Thyroid gland (tissue), 4 donors: ENCODE measurements around the gene RTN4.

ENCODE experiments used
- POLR2A ChIP-seq, 2 donors: fragments of 450-650 bp; IDR thresholded peaks; one replicate each; pipeline ENCODE4 v1.6.1; 2017; ENCODE audit warnings: antibody characterized with exemption in 2 of 2, mild to moderate bottlenecking in 2 of 2, moderate library complexity in 1 of 2
- TF ChIP-seq, protein P1 (sequence below), 6 experiments: fragments of 200-600 bp in 3 of 6; fragments of 450-650 bp in 3 of 6; sonication (generic) in 3 of 6; IDR thresholded peaks; one replicate each; pipeline ENCODE4 v1.5.1; 2016 to 2019; ENCODE audit warnings: antibody characterized with exemption in 6 of 6, mild to moderate bottlenecking in 2 of 6, inconsistent platforms in 1 of 6, moderate library complexity in 1 of 6

DNA sequence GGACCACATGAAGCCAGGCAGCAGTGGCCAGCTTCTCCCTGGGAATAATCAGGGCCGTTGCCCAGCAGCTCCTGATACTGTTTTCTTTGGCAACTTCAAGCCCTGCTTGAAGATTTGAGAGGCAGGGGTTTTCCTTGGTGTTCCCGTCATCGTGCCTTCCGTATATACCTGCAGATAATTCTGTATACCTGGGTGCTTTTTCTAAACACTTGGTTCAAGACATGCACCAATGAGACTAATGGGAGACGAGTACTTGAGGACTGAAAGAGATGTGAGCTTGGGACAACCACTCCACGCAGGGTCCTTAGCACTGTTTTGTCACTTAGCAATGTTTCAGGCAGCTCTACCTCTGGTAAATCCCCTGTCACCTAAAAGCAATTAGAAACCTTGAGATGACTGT is 118.8 kb downstream of the RTN4 start:
- TF ChIP-seq POLR2A (IDR thresholded peaks at IDR 0.05), result no peak
- TF ChIP-seq, protein P1, sequence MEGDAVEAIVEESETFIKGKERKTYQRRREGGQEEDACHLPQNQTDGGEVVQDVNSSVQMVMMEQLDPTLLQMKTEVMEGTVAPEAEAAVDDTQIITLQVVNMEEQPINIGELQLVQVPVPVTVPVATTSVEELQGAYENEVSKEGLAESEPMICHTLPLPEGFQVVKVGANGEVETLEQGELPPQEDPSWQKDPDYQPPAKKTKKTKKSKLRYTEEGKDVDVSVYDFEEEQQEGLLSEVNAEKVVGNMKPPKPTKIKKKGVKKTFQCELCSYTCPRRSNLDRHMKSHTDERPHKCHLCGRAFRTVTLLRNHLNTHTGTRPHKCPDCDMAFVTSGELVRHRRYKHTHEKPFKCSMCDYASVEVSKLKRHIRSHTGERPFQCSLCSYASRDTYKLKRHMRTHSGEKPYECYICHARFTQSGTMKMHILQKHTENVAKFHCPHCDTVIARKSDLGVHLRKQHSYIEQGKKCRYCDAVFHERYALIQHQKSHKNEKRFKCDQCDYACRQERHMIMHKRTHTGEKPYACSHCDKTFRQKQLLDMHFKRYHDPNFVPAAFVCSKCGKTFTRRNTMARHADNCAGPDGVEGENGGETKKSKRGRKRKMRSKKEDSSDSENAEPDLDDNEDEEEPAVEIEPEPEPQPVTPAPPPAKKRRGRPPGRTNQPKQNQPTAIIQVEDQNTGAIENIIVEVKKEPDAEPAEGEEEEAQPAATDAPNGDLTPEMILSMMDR (IDR thresholded peaks at IDR 0.05), result no peak
